Endothelial cell of umbilical vein (primary cell): ENCODE data around the gene RFC3. TPM values are rescaled to one million over a fixed set of nuclear protein-coding genes. Genes with fewer than 3 reads are reported as not detected.

Experiments used
- BruUV-seq: library from RNA; stranded (reverse); fragments of 400-500 nt; replicated peaks from 2 replicates; lab custom pipeline; 2021; lab: Mats Ljungman, UMichigan
- CTCF ChIA-PET: fragments of 300-600, 350-600 bp; sonication (Branson Sonifier 250); formaldehyde crosslinking; loops from one replicate; lab custom pipeline; 2021; ENCODE audit warnings: antibody characterized with exemption, inconsistent platforms; lab: Charles Lee
- POLR2A ChIA-PET: fragments of 300-600, 350-600 bp; sonication (Branson Sonifier 250); formaldehyde crosslinking; loops from one replicate; lab custom pipeline; 2021; ENCODE audit warnings: antibody characterized with exemption, inconsistent platforms; lab: Charles Lee
- DNase-seq: peaks from one replicate; pipeline ENCODE4 v3.0.0-alpha.2; 2011; ENCODE audit warnings: low read depth, low spot score
- FAIRE-seq: peaks from 2 replicates; lab custom pipeline; 2011; peaks lifted over from hg19 to GRCh38; lab: Jason Lieb, UNC
- H2AFZ ChIP-seq: 2 replicates; pipeline ENCODE4 v1.6.0; 2012; ENCODE audit warnings: low read depth, low read length, control low read depth, inconsistent platforms
- H3K27ac ChIP-seq: 2 replicates; pipeline ENCODE4 v1.5.1; 2011; ENCODE audit warnings: low read depth, mild to moderate bottlenecking, control low read depth, low read length, moderate library complexity; ENCODE audit not compliant: insufficient read depth
- H3K27me3 ChIP-seq, 2 experiments: 2 replicates each; pipeline versions ENCODE4 v1.6.0 to v1.6.1; 2011; ENCODE audit warnings: low read length in 2 of 2, mixed read lengths in 1 of 2; ENCODE audit not compliant: control insufficient read depth in 2 of 2, insufficient read depth in 2 of 2
- H3K36me3 ChIP-seq, 2 experiments: 2 replicates in 1 of 2; 3 replicates in 1 of 2; pipeline ENCODE4 v1.5.1; 2011; ENCODE audit warnings: low read length in 2 of 2, mild to moderate bottlenecking in 1 of 2, moderate library complexity in 1 of 2; ENCODE audit not compliant: control insufficient read depth in 2 of 2, insufficient read depth in 2 of 2; ENCODE audit errors: extremely low read depth in 1 of 2
- H3K4me1 ChIP-seq: 3 replicates; pipeline ENCODE4 v1.5.1; 2011; ENCODE audit warnings: mild to moderate bottlenecking, low read length; ENCODE audit not compliant: control insufficient read depth, insufficient read depth; ENCODE audit errors: extremely low read depth
- H3K4me2 ChIP-seq: 2 replicates; pipeline ENCODE4 v1.6.1; 2011; ENCODE audit warnings: low read length, control low read depth, mixed read lengths; ENCODE audit not compliant: insufficient read depth
- H3K4me3 ChIP-seq, 3 experiments: fragments of 200-600 bp in 1 of 3; sonication (generic), shearing (Covaris generic) in 1 of 3; replicated peaks in 1 of 3; 2 replicates each; pipeline ENCODE4 v1.5.1; 2011 to 2016; ENCODE audit warnings: control low read depth in 3 of 3, low read length in 3 of 3, mild to moderate bottlenecking in 2 of 3, inconsistent platforms in 1 of 3, low read depth in 1 of 3, moderate library complexity in 1 of 3; ENCODE audit not compliant: insufficient read depth in 1 of 3
- H3K79me2 ChIP-seq: 2 replicates; pipeline ENCODE4 v1.6.0; 2012; ENCODE audit warnings: low read length, inconsistent platforms; ENCODE audit not compliant: control insufficient read depth, insufficient read depth
- H3K9ac ChIP-seq: replicated peaks from 2 replicates; pipeline ENCODE3; 2011; ENCODE audit warnings: low read length, control low read depth; ENCODE audit not compliant: insufficient read depth; ENCODE audit errors: extremely low read depth
- H3K9me1 ChIP-seq: replicated peaks from 3 replicates; pipeline ENCODE4 v1.6.0; 2011; ENCODE audit warnings: mild to moderate bottlenecking, low read length; ENCODE audit not compliant: control insufficient read depth, insufficient read depth; ENCODE audit errors: extremely low read depth
- H3K9me3 ChIP-seq: replicated peaks from 2 replicates; pipeline ENCODE4 v1.5.1; 2012; ENCODE audit warnings: low read length, inconsistent platforms; ENCODE audit not compliant: control insufficient read depth, insufficient read depth
- H4K20me1 ChIP-seq: replicated peaks from 2 replicates; pipeline ENCODE3; 2011; ENCODE audit warnings: mild to moderate bottlenecking, low read length; ENCODE audit not compliant: control insufficient read depth, insufficient read depth; ENCODE audit errors: extremely low read depth
- CTCF ChIP-seq, 2 donors: IDR thresholded peaks; 1 replicate in 1 of 2; 2 replicates in 1 of 2; pipeline ENCODE4 v1.5.1; 2011; ENCODE audit warnings: low read length in 2 of 2, mild to moderate bottlenecking in 2 of 2, moderate library complexity in 2 of 2, control low read depth in 1 of 2, inconsistent platforms in 1 of 2, low read depth in 1 of 2; ENCODE audit not compliant: insufficient read depth in 1 of 2; ENCODE audit errors: extremely low read depth in 1 of 2
- EZH2 ChIP-seq: IDR thresholded peaks from 2 replicates; pipeline ENCODE4 v1.6.1; 2012; ENCODE audit warnings: borderline replicate concordance, low read depth, mild to moderate bottlenecking, moderate library complexity, low read length, inconsistent platforms; ENCODE audit not compliant: severe bottlenecking
- GATA2 ChIP-seq: IDR thresholded peaks from 2 replicates; pipeline ENCODE4 v1.7.0; 2011; ENCODE audit warnings: low read depth, mild to moderate bottlenecking, moderate library complexity, mixed read lengths, low read length; ENCODE audit not compliant: insufficient read length, insufficient read depth
- JUN ChIP-seq: IDR thresholded peaks from 2 replicates; pipeline ENCODE4 v1.6.1; 2011; ENCODE audit warnings: borderline replicate concordance, low read depth; ENCODE audit not compliant: insufficient read length, insufficient read depth
- MAX ChIP-seq: IDR thresholded peaks from 2 replicates; pipeline ENCODE4 v1.6.1; 2011; ENCODE audit not compliant: insufficient read depth, insufficient read length
- MYC ChIP-seq: IDR thresholded peaks from one replicate; pipeline ENCODE4 v1.6.1; 2011; ENCODE audit warnings: mild to moderate bottlenecking, low read depth, low read length
- POLR2A ChIP-seq: IDR thresholded peaks from 2 replicates; pipeline ENCODE4 v1.6.1; 2012; ENCODE audit warnings: low read depth, mild to moderate bottlenecking, control low read depth, low read length
- POLR2AphosphoS5 ChIP-seq: IDR thresholded peaks from 2 replicates; pipeline ENCODE4 v1.6.1; 2012; ENCODE audit warnings: low read depth, mild to moderate bottlenecking, control low read depth, low read length, moderate library complexity; ENCODE audit not compliant: insufficient read depth
- dilution Hi-C: fragments of 300-500 bp; cut with MboI; formaldehyde crosslinking; loops from one replicate; pipeline ENCODE4 v1.15.0; 2019; ENCODE audit warnings: low sequenced_read_pairs; ENCODE audit not compliant: extremely low pct_ligation_motif_present
- intact Hi-C: fragments of 100-400 bp; cut with micrococcal nuclease; formaldehyde crosslinking; loops from one replicate; pipeline ENCODE4 v1.10.0; 2022
- polyA plus RNA-seq, 4 experiments: library from polyadenylated mRNA; depleted of rRNA in 3 of 4; stranded (reverse) in 3 of 4; unstranded in 1 of 4; fragments of >200 nt; gene quantifications; 2 replicates each; pipeline versions ENCODE4 v1.2.1 to v1.2.3, GENCODE V29; 2011 to 2012; ENCODE audit warnings: missing spikeins in 1 of 4
- total RNA-seq: library from RNA; stranded (reverse); gene quantifications from 2 replicates; pipeline ENCODE4 v1.2.3, GENCODE V29; 2021

RFC3 gene
- total and polyA plus RNA-seq, 2 donors (not counting 3 experiments of a cell fraction or from before 2014, with no cell fraction given) = 7.3 to 17.9 TPM

GRCh38 chr13:33882804-33883203 lies 64.9 kb downstream of the RFC3 start:
- Histone ChIP-seq H3K27ac (no peak overlapping the region), H3K4me1 (peaks cover 17% of the 10 kb centered on the region), H3K4me3 (no peak overlapping the region), H3K9ac (no peak overlapping the region), H3K36me3 (no peaks in the 10 kb centered on the region), H3K9me3 (no peaks in the 10 kb centered on the region), H3K4me2 (no peak overlapping the region), H3K9me1 (no peaks in the 10 kb centered on the region), H3K79me2 (no peaks in the 10 kb centered on the region), H3K27me3 (peaks cover 0 to 2% of the 10 kb centered on the region in 2 experiments), H2AFZ (no peak overlapping the region), H4K20me1 (no peaks in the 10 kb centered on the region)
- no TSS peak for BruUV-seq
- FAIRE-seq = no peak
- CTCF ChIA-PET = no interaction called here
- intact Hi-C loops = no loop called here
- TF ChIP-seq POLR2AphosphoS5 (no peak), JUN (no peak), EZH2 (no peak), MAX (no peak), MYC (no peak), POLR2A (no peak), GATA2 (no peak), CTCF (IDR thresholded peaks at IDR 0.05; ENCODE audit: extremely low read depth in 1 of 2, insufficient read depth in 1 of 2, low read depth in 1 of 2, low read length in 2 of 2) (no peak)
- no peak for DNase-seq
- dilution Hi-C loops = no loop called here
- POLR2A ChIA-PET = no interaction called here
